Measurements from ENCODE around the gene ZNF550. TPM values are rescaled to one million over a fixed set of nuclear protein-coding genes. Genes with fewer than 3 reads are reported as not detected.

ZNF550 gene
- total and polyA plus RNA-seq, 2 donors (not counting 3 experiments of a cell fraction or from before 2014, with no cell fraction given), result 2.0 to 8.4 TPM

GRCh38 chr19:57587529-57587928 lies 27.9 kb upstream of the ZNF550 start:
- TF ChIP-seq GATA2 (IDR thresholded peaks at IDR 0.05; ENCODE audit: insufficient read depth, insufficient read length, low read depth, low read length) (no peak), POLR2AphosphoS5 (IDR thresholded peaks at IDR 0.05; ENCODE audit: insufficient read depth, low read depth, low read length) (no peak), CTCF (IDR thresholded peaks at IDR 0.05; ENCODE audit: extremely low read depth in 1 of 2, insufficient read depth in 1 of 2, low read depth in 1 of 2, low read length in 2 of 2) (no peak), POLR2A (IDR thresholded peaks at IDR 0.05; ENCODE audit: low read depth, low read length) (no peak), EZH2 (IDR thresholded peaks at IDR 0.05; ENCODE audit: borderline replicate concordance, low read depth, low read length, severe bottlenecking) (no peak), MYC (IDR thresholded peaks at IDR 0.05; ENCODE audit: low read depth, low read length) (no peak), JUN (IDR thresholded peaks at IDR 0.05; ENCODE audit: borderline replicate concordance, insufficient read depth, insufficient read length, low read depth) (no peak), FOS (IDR thresholded peaks at IDR 0.05; ENCODE audit: borderline replicate concordance, insufficient read depth, low read length) (no peak)
- TF ChIP-seq, protein P1, sequence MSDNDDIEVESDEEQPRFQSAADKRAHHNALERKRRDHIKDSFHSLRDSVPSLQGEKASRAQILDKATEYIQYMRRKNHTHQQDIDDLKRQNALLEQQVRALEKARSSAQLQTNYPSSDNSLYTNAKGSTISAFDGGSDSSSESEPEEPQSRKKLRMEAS (IDR thresholded peaks at IDR 0.05; ENCODE audit: insufficient read depth, insufficient read length), result no peak
- H3K9me1 ChIP-seq (replicated peaks; ENCODE audit: control insufficient read depth, extremely low read depth, insufficient read depth, low read length), result no peaks in the 10 kb centered on the region
- H3K9ac ChIP-seq (replicated peaks; ENCODE audit: extremely low read depth, insufficient read depth, low read length), result no peak overlapping the region
- H3K27ac ChIP-seq (ENCODE audit: insufficient read depth, low read depth, low read length), result no peak overlapping the region
- H3K36me3 ChIP-seq (ENCODE audit: control insufficient read depth in 2 of 2, extremely low read depth in 1 of 2, insufficient read depth in 2 of 2, low read length in 2 of 2), result no peaks in the 10 kb centered on the region
- H3K4me3 ChIP-seq (replicated peaks in 1 of 3; ENCODE audit: insufficient read depth in 1 of 3, low read depth in 1 of 3, low read length in 3 of 3), result no peak overlapping the region
- dilution Hi-C loops (cut with MboI; ENCODE audit: extremely low pct_ligation_motif_present, low sequenced_read_pairs) (no loop called here), intact Hi-C loops (cut with micrococcal nuclease) (no loop called here)
- FAIRE-seq (no peak), DNase-seq (ENCODE audit: low read depth, low spot score) (no peak)
- no peaks in the 10 kb centered on the region for H3K27me3 ChIP-seq (ENCODE audit: control insufficient read depth in 2 of 2, insufficient read depth in 2 of 2, low read length in 2 of 2)
- no TSS peak for BruUV-seq (replicated peaks)
- POLR2A ChIA-PET, result no interaction called here
- no peak overlapping the region for H2AFZ ChIP-seq (ENCODE audit: low read depth, low read length)
- H4K20me1 ChIP-seq (replicated peaks; ENCODE audit: control insufficient read depth, extremely low read depth, insufficient read depth, low read length), result no peaks in the 10 kb centered on the region
- H3K79me2 ChIP-seq (ENCODE audit: control insufficient read depth, insufficient read depth, low read length), result no peaks in the 10 kb centered on the region
- H3K9me3 ChIP-seq (replicated peaks; ENCODE audit: control insufficient read depth, insufficient read depth, low read length), result peaks cover 4% of the 10 kb centered on the region
- no peak overlapping the region for H3K4me2 ChIP-seq (ENCODE audit: insufficient read depth, low read length)
- no peaks in the 10 kb centered on the region for H3K4me1 ChIP-seq (ENCODE audit: control insufficient read depth, extremely low read depth, insufficient read depth, low read length)
- CTCF ChIA-PET, result no interaction called here

Data from endothelial cell of umbilical vein (primary cell).